Keratinocyte (primary cell): Measurements from ENCODE around the gene MYBPC3. TPM values are rescaled to one million over a fixed set of nuclear protein-coding genes. Genes with fewer than 3 reads are reported as not detected.

Source experiments
- DNase-seq: peaks from one replicate; pipeline ENCODE4 v3.0.0-alpha.2; 2011; ENCODE audit warnings: low read depth, missing footprints, low spot score
- FAIRE-seq: peaks from 2 replicates; lab custom pipeline; 2011; peaks lifted over from hg19 to GRCh38; lab: Jason Lieb, UNC
- H2AFZ ChIP-seq: 2 replicates; pipeline ENCODE4 v1.6.0; 2012; ENCODE audit warnings: low read length, control low read depth, inconsistent platforms; ENCODE audit not compliant: control insufficient read depth
- H3K27ac ChIP-seq: 2 replicates; pipeline ENCODE4 v1.5.1; 2011; ENCODE audit warnings: low read length; ENCODE audit not compliant: control insufficient read depth, insufficient read depth
- H3K27me3 ChIP-seq: 3 replicates; pipeline ENCODE4 v1.6.0; 2011; ENCODE audit warnings: low read length; ENCODE audit not compliant: control insufficient read depth, insufficient read depth; ENCODE audit errors: extremely low read depth
- H3K36me3 ChIP-seq, 2 experiments: 2 replicates in 1 of 2; 3 replicates in 1 of 2; pipeline ENCODE4 v1.5.1; 2011; ENCODE audit warnings: low read length in 2 of 2, mild to moderate bottlenecking in 1 of 2; ENCODE audit not compliant: control insufficient read depth in 2 of 2, insufficient read depth in 2 of 2; ENCODE audit errors: extremely low read depth in 1 of 2
- H3K4me1 ChIP-seq: 3 replicates; pipeline ENCODE4 v1.5.1; 2011; ENCODE audit warnings: low read length; ENCODE audit not compliant: control insufficient read depth, insufficient read depth; ENCODE audit errors: extremely low read depth
- H3K4me2 ChIP-seq: 3 replicates; pipeline ENCODE4 v1.6.0; 2011; ENCODE audit warnings: low read depth, low read length; ENCODE audit not compliant: control insufficient read depth, insufficient read depth; ENCODE audit errors: extremely low read depth
- H3K4me3 ChIP-seq, 3 experiments: fragments of 200-600 bp in 1 of 3; sonication (generic) in 1 of 3; 2 replicates in 2 of 3; 3 replicates in 1 of 3; pipeline ENCODE4 v1.5.1; 2011 to 2016; ENCODE audit warnings: low read length in 3 of 3, mild to moderate bottlenecking in 3 of 3, control low read depth in 2 of 3, inconsistent platforms in 1 of 3, low read depth in 1 of 3, mixed read lengths in 1 of 3, mixed run types in 1 of 3, moderate library complexity in 1 of 3; ENCODE audit not compliant: control insufficient read depth in 2 of 3, insufficient read depth in 2 of 3; ENCODE audit errors: extremely low read depth in 1 of 3
- H3K79me2 ChIP-seq: 2 replicates; pipeline ENCODE4 v1.6.0; 2012; ENCODE audit warnings: low read length; ENCODE audit not compliant: control insufficient read depth, insufficient read depth
- H3K9ac ChIP-seq: 3 replicates; pipeline ENCODE4 v1.6.0; 2011; ENCODE audit warnings: low read length; ENCODE audit not compliant: control insufficient read depth, insufficient read depth; ENCODE audit errors: extremely low read depth
- H3K9me1 ChIP-seq: 3 replicates; pipeline ENCODE4 v1.6.0; 2011; ENCODE audit warnings: low read length; ENCODE audit not compliant: control insufficient read depth, insufficient read depth; ENCODE audit errors: extremely low read depth
- H3K9me3 ChIP-seq: 2 replicates; pipeline ENCODE4 v1.5.1; 2012; ENCODE audit warnings: low read depth, low read length; ENCODE audit not compliant: control insufficient read depth
- H4K20me1 ChIP-seq: 3 replicates; pipeline ENCODE4 v1.6.0; 2011; ENCODE audit warnings: low read length; ENCODE audit not compliant: control insufficient read depth, insufficient read depth; ENCODE audit errors: extremely low read depth
- CTCF ChIP-seq, 3 experiments: IDR thresholded peaks in 1 of 3; conservative IDR thresholded peaks in 1 of 3; optimal IDR thresholded peaks in 1 of 3; 2 replicates in 2 of 3; 3 replicates in 1 of 3; pipeline versions ENCODE3 to v1.5.1; 2011; ENCODE audit warnings: low read length in 3 of 3, mild to moderate bottlenecking in 3 of 3, moderate library complexity in 2 of 3, control low read depth in 1 of 3, inconsistent platforms in 1 of 3; ENCODE audit not compliant: insufficient read depth in 2 of 3; ENCODE audit errors: extremely low read depth in 1 of 3
- EZH2 ChIP-seq: IDR thresholded peaks from one replicate; pipeline ENCODE4 v1.6.1; 2012; ENCODE audit warnings: inconsistent platforms, mild to moderate bottlenecking, low read length, moderate library complexity
- dilution Hi-C: fragments of 300-500 bp; cut with MboI; formaldehyde crosslinking; loops from one replicate; pipeline ENCODE4 v1.7.0; 2020; ENCODE audit warnings: low sequenced_read_pairs; ENCODE audit not compliant: extremely low pct_ligation_motif_present
- polyA plus RNA-seq, 5 experiments: library from polyadenylated mRNA; depleted of rRNA in 3 of 5; stranded (reverse) in 3 of 5; stranded (forward) in 1 of 5; unstranded in 1 of 5; fragments of >200 nt; gene quantifications; 1 replicate in 1 of 5; 2 replicates in 3 of 5; 3 replicates in 1 of 5; pipeline versions ENCODE4 v1.2.1 to v1.2.3, GENCODE V29; 2011 to 2012; ENCODE audit warnings: missing spikeins in 2 of 5, low read depth in 1 of 5, low replicate concordance in 1 of 5

Gene MYBPC3
- polyA plus RNA-seq, 1 donor (not counting 4 experiments of a cell fraction or from before 2014, with no cell fraction given), result not detected

- no peak for FAIRE-seq
- Histone ChIP-seq H3K27me3 (no peaks in the 10 kb centered on the region), H3K9ac (no peak overlapping the region), H3K4me3 (no peak overlapping the region), H3K79me2 (no peaks in the 10 kb centered on the region), H4K20me1 (peaks cover 3% of the 10 kb centered on the region), H3K27ac (no peak overlapping the region), H3K4me2 (no peak overlapping the region), H3K9me1 (no peaks in the 10 kb centered on the region), H3K36me3 (peaks cover 16 to 25% of the 10 kb centered on the region in 2 experiments), H3K4me1 (no peaks in the 10 kb centered on the region), H2AFZ (no peak overlapping the region), H3K9me3 (no peaks in the 10 kb centered on the region)
- dilution Hi-C loops, result no loop called here
- DNase-seq, result no peak
- TF ChIP-seq CTCF (optimal IDR thresholded peaks at IDR 0.05 in 1 of 3, IDR thresholded peaks at IDR 0.05 in 1 of 3, conservative IDR thresholded peaks at IDR 0.05 in 1 of 3; ENCODE audit: extremely low read depth in 1 of 3, insufficient read depth in 2 of 3, low read length in 3 of 3) (no peak), EZH2 (no peak)
Measured at GRCh38 chr11:47328449-47329390, 23.8 kb downstream of the MYBPC3 start.

GRCh38 chr11:47327949-47328348 is 24.6 kb downstream of the MYBPC3 start:
- dilution Hi-C loops, result no loop called here
- H3K36me3 ChIP-seq, result peaks cover 16 to 25% of the 10 kb centered on the region in 2 experiments
- no peak overlapping the region for H3K4me3 ChIP-seq
- no peak overlapping the region for H3K27ac ChIP-seq
- no peaks in the 10 kb centered on the region for H3K9me3 ChIP-seq
- no peak for TF ChIP-seq CTCF (optimal IDR thresholded peaks at IDR 0.05 in 1 of 3, IDR thresholded peaks at IDR 0.05 in 1 of 3, conservative IDR thresholded peaks at IDR 0.05 in 1 of 3; ENCODE audit: extremely low read depth in 1 of 3, insufficient read depth in 2 of 3, low read length in 3 of 3)
- no peak for TF ChIP-seq EZH2
- H4K20me1 ChIP-seq, result peaks cover 3% of the 10 kb centered on the region
- FAIRE-seq (no peak), DNase-seq (no peak)
- no peaks in the 10 kb centered on the region for H3K79me2 ChIP-seq
- H3K27me3 ChIP-seq, result no peaks in the 10 kb centered on the region
- no peak overlapping the region for H3K4me2 ChIP-seq
- no peaks in the 10 kb centered on the region for H3K9me1 ChIP-seq
- H2AFZ ChIP-seq, result no peak overlapping the region
- H3K4me1 ChIP-seq, result no peaks in the 10 kb centered on the region
- H3K9ac ChIP-seq, result no peak overlapping the region
